ENCODE data around the gene SYNRG.

- no peak for TF ChIP-seq CTCF (IDR thresholded peaks at IDR 0.05)
- TF ChIP-seq POLR2A (IDR thresholded peaks at IDR 0.05): no peak
These were observed 115.8 kb downstream of the SYNRG start for GRCh38 chr17:37493249-37494027.
